Ishikawa (cell line): ENCODE results near the gene ALX4.

Experiments used
- CEBPB ChIP-seq: IDR thresholded peaks from 2 replicates; pipeline ENCODE4 v1.6.1; 2012
- CREB1 ChIP-seq: IDR thresholded peaks from 2 replicates; pipeline ENCODE4 v1.6.1; 2012; ENCODE audit warnings: low read depth
- EGR1 ChIP-seq: IDR thresholded peaks from 2 replicates; pipeline ENCODE4 v1.6.1; 2012
- EP300 ChIP-seq: IDR thresholded peaks from 2 replicates; pipeline ENCODE4 v1.6.1; 2012; ENCODE audit warnings: borderline replicate concordance
- FOXM1 ChIP-seq: IDR thresholded peaks from 2 replicates; pipeline ENCODE4 v1.6.1; 2012; ENCODE audit warnings: low read depth, borderline replicate concordance
- NFIC ChIP-seq: IDR thresholded peaks from 2 replicates; pipeline ENCODE4 v1.6.1; 2012
- RAD21 ChIP-seq: IDR thresholded peaks from 2 replicates; pipeline ENCODE4 v1.6.1; 2012; ENCODE audit warnings: low read depth
- TAF1 ChIP-seq: IDR thresholded peaks from 2 replicates; pipeline ENCODE4 v1.6.1; 2012; ENCODE audit warnings: low read depth, mild to moderate bottlenecking
- TCF12 ChIP-seq: IDR thresholded peaks from 2 replicates; pipeline ENCODE4 v1.6.1; 2012; ENCODE audit warnings: low read depth
- TEAD4 ChIP-seq: IDR thresholded peaks from 2 replicates; pipeline ENCODE4 v1.6.1; 2012
- YY1 ChIP-seq: IDR thresholded peaks from 2 replicates; pipeline ENCODE4 v1.6.1; 2012; ENCODE audit warnings: low read depth
- ZBTB7A ChIP-seq: IDR thresholded peaks from 2 replicates; pipeline ENCODE4 v1.6.1; 2012; ENCODE audit warnings: low read depth
- TF ChIP-seq, protein P1 (sequence below): IDR thresholded peaks from 2 replicates; pipeline ENCODE4 v1.6.1; 2012
- TF ChIP-seq, protein P2 (sequence below): IDR thresholded peaks from 2 replicates; pipeline ENCODE4 v1.6.1; 2012
- TF ChIP-seq, protein P3 (sequence below): IDR thresholded peaks from 2 replicates; pipeline ENCODE4 v1.6.1; 2012; ENCODE audit warnings: low read depth, mild to moderate bottlenecking

The ALX4 gene

DNA sequence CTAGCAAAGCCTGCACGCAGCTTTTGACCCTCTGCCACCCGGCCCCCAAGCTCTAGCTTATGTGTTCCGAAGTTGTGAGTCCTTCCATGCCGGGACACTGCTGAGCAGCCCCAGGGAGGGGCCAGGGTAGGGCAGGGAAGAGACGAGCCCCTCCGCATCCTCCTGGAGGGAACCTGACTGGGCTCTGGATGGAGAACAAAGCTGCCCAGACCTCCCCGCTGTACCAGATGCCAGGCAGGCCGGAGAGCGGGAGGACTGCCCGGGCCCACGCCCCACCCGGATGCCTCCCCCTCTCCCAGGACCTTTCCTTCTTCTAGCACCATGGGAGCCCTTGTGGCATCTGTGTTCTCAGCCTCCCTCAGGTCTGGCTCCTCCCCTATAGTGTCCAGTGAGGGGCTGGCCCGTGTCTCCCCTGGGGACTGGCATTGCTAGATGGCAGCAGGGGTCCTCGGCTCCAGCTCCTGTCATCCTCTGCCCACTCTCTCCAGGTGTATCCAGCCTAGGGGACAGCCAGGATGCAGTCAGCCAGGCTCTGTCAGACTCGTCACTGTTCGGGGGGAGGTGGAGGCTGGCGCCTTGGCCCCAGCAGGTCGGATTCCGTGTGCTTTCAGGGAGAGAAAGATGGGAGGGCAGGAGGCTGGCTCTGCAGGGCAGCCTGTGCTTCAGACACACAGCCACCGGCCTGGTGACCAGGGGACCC, 46.1 kb downstream of the ALX4 start:
- TF ChIP-seq TCF12 (no peak), TAF1 (no peak), YY1 (no peak), EGR1 (no peak), RAD21 (no peak), TEAD4 (no peak)
- TF ChIP-seq, protein P1, sequence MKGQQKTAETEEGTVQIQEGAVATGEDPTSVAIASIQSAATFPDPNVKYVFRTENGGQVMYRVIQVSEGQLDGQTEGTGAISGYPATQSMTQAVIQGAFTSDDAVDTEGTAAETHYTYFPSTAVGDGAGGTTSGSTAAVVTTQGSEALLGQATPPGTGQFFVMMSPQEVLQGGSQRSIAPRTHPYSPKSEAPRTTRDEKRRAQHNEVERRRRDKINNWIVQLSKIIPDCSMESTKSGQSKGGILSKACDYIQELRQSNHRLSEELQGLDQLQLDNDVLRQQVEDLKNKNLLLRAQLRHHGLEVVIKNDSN, result no peak
- TF ChIP-seq, protein P2, sequence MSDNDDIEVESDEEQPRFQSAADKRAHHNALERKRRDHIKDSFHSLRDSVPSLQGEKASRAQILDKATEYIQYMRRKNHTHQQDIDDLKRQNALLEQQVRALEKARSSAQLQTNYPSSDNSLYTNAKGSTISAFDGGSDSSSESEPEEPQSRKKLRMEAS, result no peak

DNA sequence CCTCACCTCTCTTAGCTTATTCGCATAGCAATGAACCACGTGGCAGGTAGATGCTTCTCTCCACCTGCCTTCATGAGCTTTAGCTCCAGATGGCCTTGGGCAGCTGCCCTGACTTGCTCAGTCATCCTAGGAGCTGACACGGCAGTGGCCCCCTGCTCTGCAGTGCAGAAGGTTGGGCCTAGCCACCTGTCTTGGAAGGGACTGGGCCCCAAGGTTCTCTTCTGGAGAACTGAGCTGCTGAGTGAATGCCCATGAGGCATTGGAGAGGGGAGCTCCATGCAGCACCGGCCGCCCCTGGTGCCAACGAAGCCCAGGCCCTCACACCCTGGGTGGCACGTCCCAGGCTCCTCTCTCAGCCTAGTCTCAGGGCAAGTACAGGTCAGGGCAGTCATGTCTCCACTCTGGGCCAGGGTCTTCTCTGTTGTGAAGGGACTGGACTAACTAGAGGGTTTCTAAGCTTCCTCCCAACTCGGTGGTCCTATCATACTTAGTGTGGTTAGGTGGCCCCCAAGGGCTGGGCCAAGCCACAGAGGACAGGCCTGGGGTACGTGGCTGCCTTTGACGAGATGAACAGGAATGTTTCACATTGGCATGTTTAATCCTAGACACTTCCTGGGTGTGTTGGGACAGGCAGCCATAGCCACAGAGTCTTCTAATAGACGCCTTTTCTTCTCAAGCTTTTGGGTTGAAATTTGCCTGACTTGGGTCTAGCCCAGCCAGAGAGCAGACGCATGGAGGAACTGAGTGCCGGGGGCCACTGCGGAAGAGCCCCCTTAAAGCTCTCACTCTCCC, 47.9 kb downstream of the ALX4 start:
- TF ChIP-seq, protein P2, result no peak
- no peak for TF ChIP-seq NFIC
- no peak for TF ChIP-seq EP300
- TF ChIP-seq, protein P3, sequence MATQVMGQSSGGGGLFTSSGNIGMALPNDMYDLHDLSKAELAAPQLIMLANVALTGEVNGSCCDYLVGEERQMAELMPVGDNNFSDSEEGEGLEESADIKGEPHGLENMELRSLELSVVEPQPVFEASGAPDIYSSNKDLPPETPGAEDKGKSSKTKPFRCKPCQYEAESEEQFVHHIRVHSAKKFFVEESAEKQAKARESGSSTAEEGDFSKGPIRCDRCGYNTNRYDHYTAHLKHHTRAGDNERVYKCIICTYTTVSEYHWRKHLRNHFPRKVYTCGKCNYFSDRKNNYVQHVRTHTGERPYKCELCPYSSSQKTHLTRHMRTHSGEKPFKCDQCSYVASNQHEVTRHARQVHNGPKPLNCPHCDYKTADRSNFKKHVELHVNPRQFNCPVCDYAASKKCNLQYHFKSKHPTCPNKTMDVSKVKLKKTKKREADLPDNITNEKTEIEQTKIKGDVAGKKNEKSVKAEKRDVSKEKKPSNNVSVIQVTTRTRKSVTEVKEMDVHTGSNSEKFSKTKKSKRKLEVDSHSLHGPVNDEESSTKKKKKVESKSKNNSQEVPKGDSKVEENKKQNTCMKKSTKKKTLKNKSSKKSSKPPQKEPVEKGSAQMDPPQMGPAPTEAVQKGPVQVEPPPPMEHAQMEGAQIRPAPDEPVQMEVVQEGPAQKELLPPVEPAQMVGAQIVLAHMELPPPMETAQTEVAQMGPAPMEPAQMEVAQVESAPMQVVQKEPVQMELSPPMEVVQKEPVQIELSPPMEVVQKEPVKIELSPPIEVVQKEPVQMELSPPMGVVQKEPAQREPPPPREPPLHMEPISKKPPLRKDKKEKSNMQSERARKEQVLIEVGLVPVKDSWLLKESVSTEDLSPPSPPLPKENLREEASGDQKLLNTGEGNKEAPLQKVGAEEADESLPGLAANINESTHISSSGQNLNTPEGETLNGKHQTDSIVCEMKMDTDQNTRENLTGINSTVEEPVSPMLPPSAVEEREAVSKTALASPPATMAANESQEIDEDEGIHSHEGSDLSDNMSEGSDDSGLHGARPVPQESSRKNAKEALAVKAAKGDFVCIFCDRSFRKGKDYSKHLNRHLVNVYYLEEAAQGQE, result no peak
- TF ChIP-seq YY1, result no peak
- TF ChIP-seq ZBTB7A, result no peak
- no peak for TF ChIP-seq EGR1
- no peak for TF ChIP-seq TAF1
- no peak for TF ChIP-seq TCF12
- TF ChIP-seq CREB1, result no peak

DNA sequence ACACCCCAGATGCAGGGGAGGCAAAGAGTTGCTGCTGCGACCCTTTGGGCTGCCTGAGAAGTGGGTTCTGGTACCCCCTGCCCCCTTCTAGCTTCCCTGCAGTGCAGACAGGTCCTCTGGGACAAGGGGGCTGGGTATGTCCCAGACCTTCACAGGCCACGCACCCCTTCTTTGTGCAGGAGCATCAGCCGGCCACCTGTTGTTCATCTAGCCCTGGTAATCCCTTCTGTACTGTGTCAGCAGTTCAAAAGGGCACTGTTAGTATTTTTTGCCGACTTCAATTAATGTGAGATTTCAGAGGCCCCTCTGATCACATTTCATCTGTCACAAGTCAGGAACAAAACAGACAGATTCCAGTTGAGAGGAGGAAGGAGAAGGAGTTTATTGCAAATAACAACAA, 49.9 kb downstream of the ALX4 start:
- TF ChIP-seq TAF1 (no peak), CREB1 (no peak)

DNA sequence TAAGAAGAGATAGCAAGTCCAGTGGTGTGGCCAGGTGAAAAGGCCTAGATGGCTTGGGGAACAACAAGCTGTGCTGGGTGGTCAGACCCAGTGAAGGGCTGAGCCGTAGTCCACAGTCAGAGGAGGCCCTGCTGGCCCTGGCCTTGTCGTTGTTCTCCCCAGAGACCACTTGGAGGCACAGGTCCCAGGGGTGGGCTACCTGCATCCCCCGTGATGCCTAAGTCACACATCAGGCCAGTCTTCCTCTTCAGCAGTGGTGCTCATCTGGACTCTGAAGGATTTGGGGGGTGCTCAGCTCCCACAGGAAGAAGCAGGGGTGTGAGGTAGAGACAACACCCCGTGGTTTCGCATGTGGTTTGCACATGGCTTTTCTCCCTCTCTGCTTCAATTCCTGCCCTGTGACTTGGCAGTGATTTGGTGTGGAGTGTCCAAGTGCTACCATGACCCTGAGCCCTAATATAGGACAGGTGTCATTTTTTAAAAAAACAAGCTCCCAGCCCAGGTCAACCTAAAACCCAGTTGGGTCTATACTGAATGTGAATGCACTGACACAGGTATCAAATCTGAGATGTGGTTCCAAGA, 51.0 kb downstream of the ALX4 start:
- TF ChIP-seq, protein P1, result no peak
- TF ChIP-seq EGR1 (no peak), TEAD4 (no peak), TAF1 (no peak), ZBTB7A (no peak), YY1 (no peak)
- TF ChIP-seq, protein P2, result no peak

DNA sequence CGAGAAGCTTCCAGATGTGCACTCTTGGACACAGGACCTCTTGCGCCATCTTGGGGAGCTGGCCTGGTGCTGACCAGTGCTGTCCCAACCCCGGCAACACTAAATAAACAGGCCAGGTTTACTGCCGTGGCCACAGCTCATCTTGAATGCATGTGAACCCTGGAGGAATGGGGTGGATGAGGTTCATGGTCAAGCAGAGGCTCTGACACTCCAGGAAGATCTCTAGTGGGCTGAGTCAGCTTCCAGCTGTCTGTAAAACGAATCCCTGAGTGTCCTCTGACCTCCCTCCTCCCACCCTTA, 51.8 kb downstream of the ALX4 start:
- TF ChIP-seq EGR1 (no peak), RAD21 (peak; percentile 35; the same call in 1 of the 2 replicates), CEBPB (no peak), TCF12 (no peak), NFIC (no peak), YY1 (no peak), EP300 (no peak), CREB1 (no peak), FOXM1 (no peak), TEAD4 (no peak)
- TF ChIP-seq, protein P3, result peak; percentile 36; the same call in 1 of the 2 replicates
